KMS-11 (cell line): Measurements from ENCODE around the gene S100PBP.
A peak's percentile ranks its signal among the peaks of the same experiment; 100 is the strongest.

ENCODE experiments used
- H2AFZ ChIP-seq: fragments of 200-600 bp; sonication (generic); 2 replicates; pipeline ENCODE4 v1.6.1; 2016; ENCODE audit warnings: antibody characterized with exemption, mixed run types, low read depth
- H3K27ac ChIP-seq: fragments of 200-600 bp; sonication (generic); 2 replicates; pipeline ENCODE4 v1.6.1; 2016; ENCODE audit warnings: mild to moderate bottlenecking, mixed run types
- H3K27me3 ChIP-seq: fragments of 200-600 bp; sonication (generic); 2 replicates; pipeline ENCODE4 v1.6.1; 2017; ENCODE audit warnings: mild to moderate bottlenecking, low read depth, mixed run types, moderate library complexity; ENCODE audit not compliant: insufficient read depth
- H3K36me3 ChIP-seq: fragments of 200-600 bp; sonication (generic); 2 replicates; pipeline ENCODE4 v1.6.1; 2017; ENCODE audit warnings: mild to moderate bottlenecking, mixed run types; ENCODE audit not compliant: insufficient read depth
- H3K4me1 ChIP-seq: fragments of 200-600 bp; sonication (generic); 2 replicates; pipeline ENCODE4 v1.6.1; 2016; ENCODE audit warnings: mild to moderate bottlenecking, low read depth, mixed run types; ENCODE audit not compliant: poor library complexity, severe bottlenecking
- H3K4me2 ChIP-seq: fragments of 200-600 bp; sonication (generic); 2 replicates; pipeline ENCODE4 v1.7.0; 2016; ENCODE audit warnings: mild to moderate bottlenecking, mixed run types
- H3K4me3 ChIP-seq: fragments of 200-600 bp; sonication (generic); IDR thresholded peaks from 2 replicates; pipeline ENCODE4 v1.6.1; 2017; ENCODE audit warnings: low read depth, low read length, mixed read lengths; ENCODE audit not compliant: insufficient read depth
- H3K79me2 ChIP-seq: fragments of 200-600 bp; sonication (generic); 2 replicates; pipeline ENCODE4 v1.6.1; 2016; ENCODE audit warnings: low read depth, mixed run types; ENCODE audit not compliant: insufficient read depth
- H3K9ac ChIP-seq: fragments of 200-600 bp; sonication (generic); 2 replicates; pipeline ENCODE4 v1.6.1; 2016; ENCODE audit warnings: mild to moderate bottlenecking, mixed run types
- H4K20me1 ChIP-seq: fragments of 200-600 bp; sonication (generic); 2 replicates; pipeline ENCODE4 v1.6.1; 2016; ENCODE audit warnings: mild to moderate bottlenecking, mixed run types; ENCODE audit not compliant: insufficient read depth
- CTCF ChIP-seq: fragments of 200-600 bp; sonication (generic); conservative IDR thresholded peaks from 2 replicates; pipeline ENCODE4 v1.6.1; 2017; ENCODE audit warnings: low read depth, mild to moderate bottlenecking, antibody characterized with exemption, low read length, moderate library complexity, mixed read lengths

Gene S100PBP

GRCh38 chr1:32828341-32828740, 10.9 kb downstream of the S100PBP start:
- peaks cover 27% of the 10 kb centered on the region for H3K79me2 ChIP-seq
- H3K4me1 ChIP-seq = peaks cover 27% of the 10 kb centered on the region
- no peak overlapping the region for H2AFZ ChIP-seq
- 0 out of 2 replicates have a peak, but pooled peaks have one; percentile 15 for TF ChIP-seq CTCF
- no peak overlapping the region for H3K4me2 ChIP-seq
- no peak overlapping the region for H3K9ac ChIP-seq
- no peak overlapping the region for H3K4me3 ChIP-seq
- no peaks in the 10 kb centered on the region for H4K20me1 ChIP-seq
- peaks cover 15% of the 10 kb centered on the region; the same call in 1 of the 2 replicates for H3K36me3 ChIP-seq
- H3K27ac ChIP-seq = no peak overlapping the region
- H3K27me3 ChIP-seq = no peaks in the 10 kb centered on the region

- H3K27ac ChIP-seq = no peak overlapping the region
- H3K4me1 ChIP-seq = peaks cover 16% of the 10 kb centered on the region
- no peak overlapping the region for H3K9ac ChIP-seq
- no peaks in the 10 kb centered on the region for H4K20me1 ChIP-seq
- H2AFZ ChIP-seq = no peak overlapping the region
- H3K27me3 ChIP-seq = no peaks in the 10 kb centered on the region
- no peak overlapping the region for H3K4me3 ChIP-seq
- TF ChIP-seq CTCF = no peak
- H3K79me2 ChIP-seq = peaks cover 10% of the 10 kb centered on the region; the same call in 1 of the 2 replicates
- H3K36me3 ChIP-seq = peaks cover 15% of the 10 kb centered on the region; the same call in 1 of the 2 replicates
- H3K4me2 ChIP-seq = no peak overlapping the region
Observed at GRCh38 chr1:32830092-32830852, 12.8 kb downstream of the S100PBP start.

GRCh38 chr1:32831878-32832277, 14.4 kb downstream of the S100PBP start:
- Histone ChIP-seq H3K9ac (no peak overlapping the region), H3K27ac (no peak overlapping the region), H4K20me1 (no peaks in the 10 kb centered on the region), H2AFZ (no peak overlapping the region), H3K36me3 (peaks cover 15% of the 10 kb centered on the region; the same call in 1 of the 2 replicates), H3K4me2 (no peak overlapping the region), H3K4me3 (no peak overlapping the region), H3K27me3 (no peaks in the 10 kb centered on the region), H3K79me2 (peaks cover 2% of the 10 kb centered on the region; the same call in 1 of the 2 replicates), H3K4me1 (peaks cover 20% of the 10 kb centered on the region)
- TF ChIP-seq CTCF = no peak

DNA sequence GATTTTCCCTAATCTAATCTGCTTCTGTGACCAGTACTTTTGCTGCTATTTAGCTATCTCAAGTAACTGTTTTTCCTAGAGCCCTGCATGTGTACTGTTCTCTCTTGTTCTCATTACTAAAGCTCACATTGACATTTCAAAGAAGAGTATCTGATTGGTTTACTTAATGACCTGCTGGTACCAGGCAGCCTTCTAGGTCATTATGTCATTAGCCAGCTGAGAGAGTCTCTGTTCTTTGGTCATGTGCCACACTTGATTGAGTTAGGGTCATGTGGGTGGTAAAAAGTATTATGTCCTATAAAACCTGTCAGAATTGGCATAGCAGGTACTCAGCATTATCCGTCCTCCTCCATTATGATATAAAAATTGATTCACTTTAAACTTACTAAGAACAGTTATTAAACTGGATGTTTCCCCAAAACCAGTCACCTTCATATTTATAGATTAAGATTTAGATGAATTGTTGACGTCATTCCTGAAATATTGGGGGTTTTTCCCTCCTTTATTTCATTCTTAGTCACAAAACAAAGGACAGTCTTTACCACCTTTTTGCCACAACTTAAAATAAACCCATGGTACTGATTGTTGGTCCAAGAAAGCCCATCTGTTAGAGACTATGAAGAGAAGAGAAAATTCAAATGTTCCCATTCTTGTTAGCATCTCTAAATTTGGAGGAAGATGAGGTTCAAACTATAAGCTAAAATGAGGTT, 31.1 kb downstream of the S100PBP start:
- TF ChIP-seq CTCF = no peak
- Histone ChIP-seq H3K4me1 (peaks cover 6% of the 10 kb centered on the region), H3K36me3 (0 out of 2 replicates have a peak, but pooled peaks cover 1% of the 10 kb centered on the region), H3K4me3 (no peak overlapping the region), H4K20me1 (no peaks in the 10 kb centered on the region), H3K27ac (no peak overlapping the region; the same call in 1 of the 2 replicates), H3K79me2 (no peaks in the 10 kb centered on the region), H3K4me2 (no peak overlapping the region), H3K9ac (no peak overlapping the region), H3K27me3 (no peaks in the 10 kb centered on the region), H2AFZ (no peak overlapping the region)
